GM12878 (cell line): ENCODE data around the gene SPATA16.
"Not testable (repeated sequence)": the region's sequence is repeated elsewhere in the genome, so short reads cannot be mapped to it uniquely, and the experiment has no call there.

Experiments used
- ASH2L ChIP-seq: fragments of 300-600, 200-600 bp; sonication (generic); IDR thresholded peaks from 2 replicates; pipeline ENCODE4 v1.6.1; 2017; ENCODE audit warnings: low read depth, mild to moderate bottlenecking, borderline replicate concordance
- BRCA1 ChIP-seq: IDR thresholded peaks from 2 replicates; pipeline ENCODE4 v1.6.1; 2011; ENCODE audit warnings: low read depth, low read length, improper control_type of control experiment
- RAD21 ChIP-seq: IDR thresholded peaks from 2 replicates; pipeline ENCODE4 v1.6.1; 2011; ENCODE audit warnings: mild to moderate bottlenecking, low read depth, low read length, moderate library complexity; ENCODE audit not compliant: insufficient read depth
- SMARCA5 ChIP-seq: fragments of 450-650 bp; IDR thresholded peaks from 2 replicates; pipeline ENCODE4 v1.6.1; 2017; ENCODE audit warnings: mild to moderate bottlenecking
- TF ChIP-seq, protein P1 (sequence below), 3 experiments: IDR thresholded peaks in 2 of 3; conservative IDR thresholded peaks in 1 of 3; 2 replicates each; pipeline ENCODE4 v1.5.1; 2011; ENCODE audit warnings: low read depth in 3 of 3, low read length in 3 of 3, mild to moderate bottlenecking in 3 of 3, control low read depth in 2 of 3, moderate library complexity in 2 of 3, inconsistent platforms in 1 of 3, mixed read lengths in 1 of 3; ENCODE audit not compliant: control insufficient read depth in 2 of 3, insufficient read depth in 1 of 3; ENCODE audit errors: extremely low read depth in 1 of 3

GRCh38 chr3:173020128-173020527 lies 120.9 kb downstream of the SPATA16 start:
- not testable (repeated sequence) for TF ChIP-seq BRCA1, SMARCA5, ASH2L, RAD21
- TF ChIP-seq, protein P1, sequence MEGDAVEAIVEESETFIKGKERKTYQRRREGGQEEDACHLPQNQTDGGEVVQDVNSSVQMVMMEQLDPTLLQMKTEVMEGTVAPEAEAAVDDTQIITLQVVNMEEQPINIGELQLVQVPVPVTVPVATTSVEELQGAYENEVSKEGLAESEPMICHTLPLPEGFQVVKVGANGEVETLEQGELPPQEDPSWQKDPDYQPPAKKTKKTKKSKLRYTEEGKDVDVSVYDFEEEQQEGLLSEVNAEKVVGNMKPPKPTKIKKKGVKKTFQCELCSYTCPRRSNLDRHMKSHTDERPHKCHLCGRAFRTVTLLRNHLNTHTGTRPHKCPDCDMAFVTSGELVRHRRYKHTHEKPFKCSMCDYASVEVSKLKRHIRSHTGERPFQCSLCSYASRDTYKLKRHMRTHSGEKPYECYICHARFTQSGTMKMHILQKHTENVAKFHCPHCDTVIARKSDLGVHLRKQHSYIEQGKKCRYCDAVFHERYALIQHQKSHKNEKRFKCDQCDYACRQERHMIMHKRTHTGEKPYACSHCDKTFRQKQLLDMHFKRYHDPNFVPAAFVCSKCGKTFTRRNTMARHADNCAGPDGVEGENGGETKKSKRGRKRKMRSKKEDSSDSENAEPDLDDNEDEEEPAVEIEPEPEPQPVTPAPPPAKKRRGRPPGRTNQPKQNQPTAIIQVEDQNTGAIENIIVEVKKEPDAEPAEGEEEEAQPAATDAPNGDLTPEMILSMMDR (IDR thresholded peaks at IDR 0.05 in 2 of 3, conservative IDR thresholded peaks at IDR 0.05 in 1 of 3; ENCODE audit: control insufficient read depth in 2 of 3, extremely low read depth in 1 of 3, insufficient read depth in 1 of 3, low read depth in 3 of 3, low read length in 3 of 3): not testable (repeated sequence)
